SJSA1 (cell line): ENCODE data around the gene BCL2L12. TPM values are rescaled to one million over a fixed set of nuclear protein-coding genes. Genes with fewer than 3 reads are reported as not detected.
"Not testable (repeated sequence)": the region's sequence is repeated elsewhere in the genome, so short reads cannot be mapped to it uniquely, and the experiment has no call there.

Source experiments
- DNase-seq, 2 experiments: peaks; one replicate each; pipeline ENCODE4 v3.0.0-alpha.2; 2015 to 2020; ENCODE audit warnings: low spot score in 2 of 2, low read depth in 1 of 2
- H3K27ac ChIP-seq: fragments of 250-450 bp; sonication (Bioruptor Pico); 2 replicates; pipeline ENCODE4 v1.5.1; 2020; ENCODE audit warnings: mild to moderate bottlenecking, moderate library complexity
- H3K27me3 ChIP-seq: fragments of 250-450 bp; sonication (Bioruptor Pico); replicated peaks from 2 replicates; pipeline ENCODE4 v1.5.1; 2020; ENCODE audit warnings: mild to moderate bottlenecking, moderate library complexity
- H3K36me3 ChIP-seq: fragments of 250-450 bp; sonication (Bioruptor Pico); 2 replicates; pipeline ENCODE4 v1.5.1; 2020; ENCODE audit warnings: mild to moderate bottlenecking
- H3K4me1 ChIP-seq: fragments of 250-450 bp; sonication (Bioruptor Pico); replicated peaks from 2 replicates; pipeline ENCODE4 v1.6.1; 2021; ENCODE audit warnings: mild to moderate bottlenecking
- H3K4me3 ChIP-seq: fragments of 250-450 bp; sonication (Bioruptor Pico); 2 replicates; pipeline ENCODE4 v1.5.1; 2020; ENCODE audit warnings: mild to moderate bottlenecking
- H3K9me3 ChIP-seq: fragments of 250-450 bp; sonication (Bioruptor Pico); replicated peaks from 2 replicates; pipeline ENCODE4 v1.5.1; 2020; ENCODE audit warnings: mild to moderate bottlenecking
- total RNA-seq: library from RNA; depleted of rRNA; stranded (reverse); fragments of >200 nt; shearing (Covaris generic); gene quantifications from 2 replicates; pipeline ENCODE4 v1.2.3, GENCODE V29; 2014; rRNA removed

Gene BCL2L12
- total RNA-seq, 1 experiment from 2014 or later = 16.2 TPM

DNA sequence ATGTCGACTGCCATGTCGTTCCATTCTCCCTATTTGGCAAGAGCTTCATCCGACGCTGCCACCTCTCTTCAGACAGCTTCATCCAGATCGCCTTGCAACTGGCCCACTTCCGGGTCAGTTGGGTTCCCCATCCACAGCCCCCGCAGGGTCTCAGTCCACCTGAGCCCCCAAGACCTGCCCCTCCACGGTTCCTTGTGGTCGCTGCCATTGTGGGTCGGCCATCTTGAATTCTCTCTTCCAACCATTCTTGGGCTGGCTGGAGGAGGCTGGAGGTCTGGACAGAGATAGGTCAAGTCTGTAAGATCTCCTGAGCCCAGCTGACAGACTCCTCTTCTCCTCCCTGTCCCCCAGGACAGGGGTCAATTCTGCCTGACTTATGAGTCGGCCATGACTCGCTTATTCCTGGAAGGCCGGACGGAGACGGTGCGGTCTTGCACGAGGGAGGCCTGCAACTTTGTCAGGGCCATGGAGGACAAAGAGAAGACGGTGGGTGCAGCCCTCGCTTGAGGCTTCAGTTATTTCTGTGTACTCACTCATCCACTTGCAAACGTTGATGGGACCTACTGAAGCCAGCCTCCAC is 44.7 kb downstream of the BCL2L12 start:
- no peak for DNase-seq
- Histone ChIP-seq H3K4me3 (no peak overlapping the region), H3K27ac (no peak overlapping the region), H3K36me3 (no peaks in the 10 kb centered on the region), H3K4me1 (peaks cover 6% of the 10 kb centered on the region), H3K27me3 (no peaks in the 10 kb centered on the region), H3K9me3 (no peaks in the 10 kb centered on the region)

DNA sequence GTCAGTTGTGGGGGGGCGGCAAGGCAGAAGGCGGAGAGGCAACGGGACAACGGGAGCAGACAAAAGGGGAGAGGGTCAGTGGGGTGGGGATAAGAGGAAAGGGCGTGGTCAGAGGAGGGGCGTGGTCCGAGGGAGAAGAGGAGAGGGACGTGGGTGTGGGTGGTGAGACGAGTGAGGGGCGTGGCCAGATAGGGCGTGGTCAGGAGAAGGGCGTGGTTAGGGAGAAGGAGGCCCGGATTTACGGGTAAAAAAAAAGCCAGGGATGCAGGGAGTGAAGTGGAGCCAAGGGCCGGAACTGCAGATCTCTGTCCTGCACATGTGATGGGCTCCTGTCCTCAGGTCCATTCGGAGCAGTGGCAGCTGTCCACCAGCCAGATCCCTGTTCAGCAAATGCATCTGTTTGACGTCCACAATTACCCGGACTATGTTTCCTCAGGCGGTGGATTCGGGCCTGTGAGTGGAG is 46.7 kb downstream of the BCL2L12 start:
- peak in 1 of 2 experiments; percentile 67 for DNase-seq
- no peak overlapping the region for H3K4me3 ChIP-seq

DNA sequence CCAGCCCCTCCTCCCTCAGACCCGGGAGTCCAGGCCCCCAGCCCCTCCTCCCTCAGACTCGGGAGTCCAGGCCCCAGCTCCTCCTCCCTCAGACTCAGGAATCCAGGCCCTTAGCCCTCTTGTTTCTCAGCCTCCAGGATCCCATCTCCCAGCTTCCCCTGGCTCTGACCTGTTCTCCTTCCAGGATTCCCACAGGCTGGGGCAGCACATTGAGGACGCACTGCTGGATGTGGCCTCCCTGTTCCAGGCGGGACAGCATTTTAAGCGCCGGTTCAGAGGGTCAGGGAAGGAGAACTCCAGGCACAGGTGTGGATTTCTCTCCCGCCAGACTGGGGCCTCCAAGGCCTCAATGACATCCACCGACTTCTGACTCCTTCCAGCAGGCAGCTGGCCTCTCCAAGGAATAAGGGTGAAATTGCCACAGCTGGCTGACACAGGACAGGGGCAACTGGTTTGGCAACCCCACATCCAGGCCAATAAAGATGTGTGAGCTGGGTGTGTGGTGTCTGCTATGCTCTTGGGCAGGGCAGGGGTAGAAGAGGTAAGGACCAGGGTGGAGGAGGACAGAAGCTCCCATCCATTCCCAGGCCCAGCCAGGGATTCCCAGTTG is 47.6 kb downstream of the BCL2L12 start:
- H3K9me3 ChIP-seq = 0 out of 2 replicates have a peak, but pooled peaks cover 2% of the 10 kb centered on the region

More for the DNA sequence above, 46.7 kb downstream of the BCL2L12 start:
- 0 out of 2 replicates have a peak, but pooled peaks cover 2% of the 10 kb centered on the region for H3K9me3 ChIP-seq
- peaks cover 10% of the 10 kb centered on the region for H3K4me1 ChIP-seq
- H3K27ac ChIP-seq = no peak overlapping the region
- no peaks in the 10 kb centered on the region for H3K36me3 ChIP-seq
- H3K27me3 ChIP-seq = no peaks in the 10 kb centered on the region

DNA sequence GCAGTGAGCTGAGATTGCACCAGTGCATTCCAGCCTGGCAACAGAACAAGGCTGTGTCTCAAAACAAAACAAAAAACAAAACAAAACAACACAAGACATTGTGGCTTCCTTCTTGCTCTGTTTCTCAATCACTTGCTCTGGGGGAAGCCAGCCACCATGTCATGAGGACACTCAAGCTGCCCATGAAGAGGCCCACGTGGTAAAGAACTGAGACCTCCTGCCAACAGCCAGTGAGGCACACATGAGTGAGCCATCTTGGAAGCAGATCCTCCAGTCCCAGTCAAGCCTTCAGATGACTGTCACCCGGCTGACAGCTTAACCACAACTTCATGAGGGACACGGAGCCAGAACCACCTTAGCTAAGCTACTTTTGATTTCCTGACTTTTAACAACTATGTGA is 50.4 kb downstream of the BCL2L12 start:
- no peak for DNase-seq

More for the DNA sequence above, 47.6 kb downstream of the BCL2L12 start:
- Histone ChIP-seq H3K27ac (no peak overlapping the region), H3K36me3 (no peaks in the 10 kb centered on the region), H3K4me1 (peaks cover 10% of the 10 kb centered on the region), H3K4me3 (no peak overlapping the region), H3K27me3 (no peaks in the 10 kb centered on the region)
- DNase-seq = no peak

DNA sequence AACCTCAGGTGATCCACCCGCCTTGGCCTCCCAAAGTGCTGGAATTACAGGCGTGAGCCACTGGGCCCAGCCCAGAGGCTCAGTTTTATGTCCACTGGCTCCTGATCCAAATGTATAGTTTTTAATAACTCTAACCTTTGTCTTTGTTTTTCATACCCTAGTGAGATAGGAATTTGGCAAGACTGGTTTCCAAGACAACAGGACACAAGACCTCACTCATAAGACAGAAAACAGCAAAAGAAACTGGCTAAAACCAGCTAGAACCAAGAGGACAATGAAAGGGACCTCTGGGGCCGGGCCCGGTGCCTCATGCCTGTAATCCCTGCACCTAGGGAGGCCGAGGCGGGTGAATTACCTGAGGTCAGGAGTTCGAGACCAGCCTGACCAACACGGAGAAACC is 52.8 kb downstream of the BCL2L12 start:
- 0 out of 2 replicates have a peak, but pooled peaks cover 2% of the 10 kb centered on the region for H3K9me3 ChIP-seq
- no peak overlapping the region for H3K27ac ChIP-seq
- DNase-seq = no peak
- no peaks in the 10 kb centered on the region for H3K27me3 ChIP-seq
- no peak overlapping the region for H3K4me3 ChIP-seq
- peaks cover 4% of the 10 kb centered on the region; the same call in 1 of the 2 replicates for H3K4me1 ChIP-seq
- no peaks in the 10 kb centered on the region for H3K36me3 ChIP-seq

More for the DNA sequence above, 50.4 kb downstream of the BCL2L12 start:
- 0 out of 2 replicates have a peak, but pooled peaks cover 2% of the 10 kb centered on the region for H3K9me3 ChIP-seq
- no peak overlapping the region for H3K27ac ChIP-seq
- H3K27me3 ChIP-seq = no peaks in the 10 kb centered on the region
- H3K36me3 ChIP-seq = no peaks in the 10 kb centered on the region
- peaks cover 4% of the 10 kb centered on the region; the same call in 1 of the 2 replicates for H3K4me1 ChIP-seq
- H3K4me3 ChIP-seq = no peak overlapping the region

DNA sequence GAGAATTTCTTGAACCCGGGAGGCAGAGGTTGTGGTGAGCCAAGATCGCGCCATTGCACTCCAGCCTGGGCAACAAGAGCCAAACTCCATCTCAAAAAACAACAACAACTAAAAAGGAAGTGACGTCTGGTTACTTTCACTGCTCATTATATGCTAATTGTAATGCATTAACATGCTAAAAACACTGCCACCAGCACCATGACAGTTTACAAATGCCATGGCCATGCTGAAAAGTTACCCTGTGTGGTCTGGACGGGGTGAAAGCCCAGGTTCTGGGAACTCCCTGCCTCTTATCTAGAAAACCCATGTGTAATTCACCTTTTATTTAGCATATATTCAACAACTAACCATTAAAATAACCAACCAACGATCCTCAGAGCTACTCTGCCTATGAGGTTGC is 53.3 kb downstream of the BCL2L12 start:
- peaks cover 7% of the 10 kb centered on the region; the same call in 1 of the 2 replicates for H3K4me1 ChIP-seq
- 0 out of 2 replicates have a peak, but pooled peaks cover 2% of the 10 kb centered on the region for H3K9me3 ChIP-seq
- no peak overlapping the region for H3K4me3 ChIP-seq
- DNase-seq = no peak
- H3K27ac ChIP-seq = no peak overlapping the region
- no peaks in the 10 kb centered on the region for H3K27me3 ChIP-seq
- no peaks in the 10 kb centered on the region for H3K36me3 ChIP-seq

DNA sequence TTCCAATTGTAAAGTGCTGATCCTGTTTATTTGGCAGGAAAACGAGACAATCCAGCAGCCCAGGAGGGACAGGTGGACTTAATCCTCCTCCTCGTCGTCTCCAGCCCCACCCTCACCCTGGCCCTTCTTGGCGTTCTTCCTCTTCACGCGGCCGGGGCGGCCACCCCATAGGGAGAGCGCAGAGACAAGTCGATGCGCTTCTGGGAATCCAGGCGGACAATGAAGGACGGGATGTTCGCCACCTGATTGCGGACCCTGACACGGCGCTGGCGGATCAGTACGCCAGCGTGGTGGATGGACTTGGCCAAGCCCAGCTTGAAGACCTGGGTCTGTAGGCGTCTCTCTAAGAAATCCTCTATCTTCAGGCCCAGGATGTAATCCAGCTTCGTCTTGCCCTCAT is 53.7 kb downstream of the BCL2L12 start:
- H3K4me1 ChIP-seq, H3K27me3 ChIP-seq: not testable (repeated sequence)

More for the DNA sequence above, 53.7 kb downstream of the BCL2L12 start:
- not testable (repeated sequence) for H3K27ac ChIP-seq, DNase-seq, H3K36me3 ChIP-seq, H3K4me3 ChIP-seq, H3K9me3 ChIP-seq

Other genes with a start within 250 kb of the BCL2L12 start
- not detected in 2 replicates for gene PTH2, start 242.5 kb upstream of the BCL2L12 start, total RNA-seq
- not detected in 2 replicates for gene GFY, start 240.5 kb upstream of the BCL2L12 start, total RNA-seq
- gene SLC17A7, start 224.4 kb upstream of the BCL2L12 start, total RNA-seq = not detected in 2 replicates
- 78.2 and 111 TPM in 2 replicates for gene PIH1D1, start 214.1 kb upstream of the BCL2L12 start, total RNA-seq
- 37.5 and 52.9 TPM in 2 replicates for gene ALDH16A1, start 212.7 kb upstream of the BCL2L12 start, total RNA-seq
- 0.95 TPM in 1 of 2 replicates, not detected in the other for gene FLT3LG, start 191.7 kb upstream of the BCL2L12 start, total RNA-seq
- gene RPL13A, start 178.3 kb upstream of the BCL2L12 start, total RNA-seq = 1,714 and 2,572 TPM in 2 replicates
- 2,318 and 2,803 TPM in 2 replicates for gene RPS11, start 169.5 kb upstream of the BCL2L12 start, total RNA-seq
- gene FCGRT, start 153.3 kb upstream of the BCL2L12 start, total RNA-seq = 11.8 and 21.5 TPM in 2 replicates
- 55.5 and 61.2 TPM in 2 replicates for gene RCN3, start 137.9 kb upstream of the BCL2L12 start, total RNA-seq
- 129 and 140 TPM in 2 replicates for gene NOSIP, start 85.4 kb upstream of the BCL2L12 start, total RNA-seq
- not detected in 2 replicates for gene PRRG2, start 84.6 kb upstream of the BCL2L12 start, total RNA-seq
- gene PRR12, start 74.8 kb upstream of the BCL2L12 start, total RNA-seq = 0.66 and 2.6 TPM in 2 replicates
- gene RRAS, start 25.8 kb upstream of the BCL2L12 start, total RNA-seq = 8.1 and 30.6 TPM in 2 replicates
- gene SCAF1, start 23.7 kb upstream of the BCL2L12 start, total RNA-seq = 23.2 and 27.3 TPM in 2 replicates
- gene IRF3, start 76 bp upstream of the BCL2L12 start, total RNA-seq = 56.9 and 61.4 TPM in 2 replicates
- 208 and 421 TPM in 2 replicates for gene PRMT1, start 11.3 kb downstream of the BCL2L12 start, total RNA-seq
- 0.58 TPM in 1 of 2 replicates, not detected in the other for gene ADM5, start 23.7 kb downstream of the BCL2L12 start, total RNA-seq
- 0.05 TPM in 1 of 2 replicates, not detected in the other for gene CPT1C, start 25.2 kb downstream of the BCL2L12 start, total RNA-seq
- not detected in 2 replicates for gene TSKS, start 97.4 kb downstream of the BCL2L12 start, total RNA-seq
- gene AP2A1, start 101.1 kb downstream of the BCL2L12 start, total RNA-seq = 87.8 and 103 TPM in 2 replicates
- gene FUZ, start 147.4 kb downstream of the BCL2L12 start, total RNA-seq = 3.4 and 10.0 TPM in 2 replicates
- gene MED25, start 152.4 kb downstream of the BCL2L12 start, total RNA-seq = 13.2 and 14.6 TPM in 2 replicates
- gene PTOV1, start 185.2 kb downstream of the BCL2L12 start, total RNA-seq = 65.8 and 98.0 TPM in 2 replicates
- 19.6 and 35.0 TPM in 2 replicates for gene PNKP, start 201.6 kb downstream of the BCL2L12 start, total RNA-seq
- gene AKT1S1, start 211.4 kb downstream of the BCL2L12 start, total RNA-seq = 2.5 and 8.8 TPM in 2 replicates
- gene TBC1D17, start 211.8 kb downstream of the BCL2L12 start, total RNA-seq = 2.2 and 3.9 TPM in 2 replicates
- gene IL4I1, start 231.0 kb downstream of the BCL2L12 start, total RNA-seq = 0.18 TPM in 1 of 2 replicates, not detected in the other